ENCODE measurements around the gene AFAP1.

The AFAP1 gene

GRCh38 chr4:7733801-7734650 is 205.6 kb downstream of the AFAP1 start:
- no peak for DNase-seq

GRCh38 chr4:7733201-7733600 is 206.5 kb downstream of the AFAP1 start:
- no peak for DNase-seq

GRCh38 chr4:7732263-7732662 is 207.4 kb downstream of the AFAP1 start:
- no peak for DNase-seq

- no peak for DNase-seq
Observed at GRCh38 chr4:7731437-7731836, 208.2 kb downstream of the AFAP1 start.

- no peak for DNase-seq
Observed at GRCh38 chr4:7727749-7728148, 211.9 kb downstream of the AFAP1 start.

- DNase-seq: no peak
Observed at GRCh38 chr4:7726665-7727413, 212.8 kb downstream of the AFAP1 start.

- no peak for DNase-seq
Observed at GRCh38 chr4:7725951-7726350, 213.7 kb downstream of the AFAP1 start.

- DNase-seq: no peak
Observed at GRCh38 chr4:7723625-7724024, 216.0 kb downstream of the AFAP1 start.

GRCh38 chr4:7722766-7723387 is 216.8 kb downstream of the AFAP1 start:
- DNase-seq: no peak

- no peak for DNase-seq
Observed at GRCh38 chr4:7721984-7722551, 217.6 kb downstream of the AFAP1 start.

- peak; percentile 88 for DNase-seq
Observed at GRCh38 chr4:7719354-7720174, 220.1 kb downstream of the AFAP1 start.

GRCh38 chr4:7717946-7718490 is 221.6 kb downstream of the AFAP1 start:
- no peak for DNase-seq

- no peak for DNase-seq
Observed at GRCh38 chr4:7717161-7717560, 222.5 kb downstream of the AFAP1 start.

- no peak for DNase-seq
Observed at GRCh38 chr4:7716010-7716721, 223.5 kb downstream of the AFAP1 start.

- DNase-seq: no peak
Observed at GRCh38 chr4:7715271-7716009, 224.2 kb downstream of the AFAP1 start.

- no peak for DNase-seq
Observed at GRCh38 chr4:7714738-7715137, 224.9 kb downstream of the AFAP1 start.

GRCh38 chr4:7714176-7714575 is 225.5 kb downstream of the AFAP1 start:
- DNase-seq: no peak

- DNase-seq: no peak
Observed at GRCh38 chr4:7713757-7714156, 225.9 kb downstream of the AFAP1 start.

- DNase-seq: no peak
Observed at GRCh38 chr4:7712021-7712671, 227.5 kb downstream of the AFAP1 start.

GRCh38 chr4:7711307-7711963 is 228.2 kb downstream of the AFAP1 start:
- no peak for DNase-seq
